NB4 (cell line): ENCODE measurements around the gene EIF2AK2.

Experiments used
- DNase-seq: peaks from one replicate; pipeline ENCODE4 v3.0.0; 2010; ENCODE audit warnings: low read depth
- H3K4me3 ChIP-seq: one replicate; pipeline ENCODE4 v1.5.1; 2011; ENCODE audit warnings: mild to moderate bottlenecking, low read depth, low read length, moderate library complexity
- CTCF ChIP-seq: IDR thresholded peaks from one replicate; pipeline ENCODE4 v1.5.1; 2012; ENCODE audit warnings: low read depth, low read length
- MAX ChIP-seq: IDR thresholded peaks from 2 replicates; pipeline ENCODE4 v1.6.1; 2011; ENCODE audit warnings: low read depth, low read length
- MYC ChIP-seq: IDR thresholded peaks from 2 replicates; pipeline ENCODE4 v1.6.1; 2011; ENCODE audit warnings: low read depth, low read length
- POLR2A ChIP-seq: IDR thresholded peaks from 2 replicates; pipeline ENCODE4 v1.6.1; 2011; ENCODE audit warnings: mild to moderate bottlenecking; ENCODE audit not compliant: insufficient read length; ENCODE audit errors: extremely low read depth

EIF2AK2 gene

GRCh38 chr2:37070931-37071330 is 85.8 kb downstream of the EIF2AK2 start:
- TF ChIP-seq CTCF (no peak), MAX (no peak), MYC (no peak), POLR2A (no peak)

GRCh38 chr2:37068686-37069085 is 88.1 kb downstream of the EIF2AK2 start:
- DNase-seq, result peak; percentile 4
- H3K4me3 ChIP-seq, result no peak overlapping the region
- TF ChIP-seq MYC (no peak), POLR2A (no peak), MAX (no peak), CTCF (no peak)

More at GRCh38 chr2:37070931-37071330, 85.8 kb downstream of the EIF2AK2 start:
- DNase-seq, result no peak
- no peak overlapping the region for H3K4me3 ChIP-seq

GRCh38 chr2:37061776-37062175 is 95.0 kb downstream of the EIF2AK2 start:
- H3K4me3 ChIP-seq, result no peak overlapping the region
- no peak for DNase-seq
- TF ChIP-seq MAX, result no peak
- no peak for TF ChIP-seq POLR2A
- no peak for TF ChIP-seq CTCF
- no peak for TF ChIP-seq MYC

- no peak overlapping the region for H3K4me3 ChIP-seq
- TF ChIP-seq MAX (no peak), CTCF (no peak), POLR2A (no peak), MYC (no peak)
- no peak for DNase-seq
These were observed 95.6 kb downstream of the EIF2AK2 start for GRCh38 chr2:37061013-37061711.

- H3K4me3 ChIP-seq, result no peak overlapping the region
- DNase-seq, result no peak
- no peak for TF ChIP-seq POLR2A
- TF ChIP-seq MYC, result no peak
- TF ChIP-seq CTCF, result no peak
- TF ChIP-seq MAX, result no peak
These were observed 96.3 kb downstream of the EIF2AK2 start for GRCh38 chr2:37060446-37060845.
